ENCODE measurements around the gene GCLM.

GRCh38 chr1:93878501-93878888, 30.7 kb downstream of the GCLM start:
- TF ChIP-seq USF2 (IDR thresholded peaks at IDR 0.05; ENCODE audit: low read depth, low read length): no peak
- TF ChIP-seq CTCF (conservative IDR thresholded peaks at IDR 0.05; ENCODE audit: low read depth, low read length): no peak
- no peak for TF ChIP-seq RCOR1 (IDR thresholded peaks at IDR 0.05; ENCODE audit: insufficient replicate concordance, low read length)
- no peak for TF ChIP-seq POLR2A (IDR thresholded peaks at IDR 0.05; ENCODE audit: low read depth, low read length)
- no peak for TF ChIP-seq MAFK (IDR thresholded peaks at IDR 0.05; ENCODE audit: low read depth, low read length)
- TF ChIP-seq CEBPB (IDR thresholded peaks at IDR 0.05; ENCODE audit: low read depth, low read length): no peak
- no peak for TF ChIP-seq RAD21 (IDR thresholded peaks at IDR 0.05; ENCODE audit: low read length)
